Vagina (tissue), 2 donors: ENCODE measurements around the gene FDPS.

Experiments
- CTCF ChIP-seq, 3 experiments: fragments of 450-650 bp in 2 of 3; fragments of 200-600 bp in 1 of 3; sonication (generic) in 1 of 3; IDR thresholded peaks; one replicate each; pipeline ENCODE4 v1.5.1; 2017 to 2019; ENCODE audit warnings: antibody characterized with exemption in 3 of 3, mild to moderate bottlenecking in 2 of 3, moderate library complexity in 2 of 3
- POLR2A ChIP-seq, 2 donors: fragments of 450-650 bp; IDR thresholded peaks; one replicate each; pipeline ENCODE4 v1.6.1; 2017; ENCODE audit warnings: antibody characterized with exemption in 2 of 2, mild to moderate bottlenecking in 2 of 2, moderate library complexity in 2 of 2

GRCh38 chr1:155319536-155319935 is 10.9 kb downstream of the FDPS start:
- no peak for TF ChIP-seq CTCF (IDR thresholded peaks at IDR 0.05)
- no peak for TF ChIP-seq POLR2A (IDR thresholded peaks at IDR 0.05)
